Adrenal gland (tissue), 12 donors: ENCODE data around the gene ZCCHC17. TPM values are rescaled to one million over a fixed set of nuclear protein-coding genes. Genes with fewer than 3 reads are reported as not detected.

Experiments used
- DNase-seq, 7 donors: peaks; one replicate each; pipeline ENCODE4 v3.0.0-alpha.2; 2019 to 2020
- H3K27ac ChIP-seq, 5 donors: fragments of 200-600 bp; sonication (generic) in 4 of 5; 1 replicate in 3 of 5; 2 replicates in 2 of 5; pipeline versions ENCODE4 v1.5.1 to v1.8.0; 2016 to 2020; ENCODE audit warnings: mild to moderate bottlenecking in 1 of 5
- H3K27me3 ChIP-seq: fragments of 200-600 bp; 2 replicates; pipeline ENCODE4 v1.8.0; 2021
- H3K36me3 ChIP-seq, 2 donors: fragments of 200-600 bp; replicated peaks in 1 of 2; 1 replicate in 1 of 2; 2 replicates in 1 of 2; pipeline versions ENCODE4 v1.5.1 to v1.8.0; 2018 to 2022
- H3K4me1 ChIP-seq, 2 donors: fragments of 200-600 bp; replicated peaks in 1 of 2; 1 replicate in 1 of 2; 2 replicates in 1 of 2; pipeline versions ENCODE4 v1.5.1 to v1.8.0; 2018 to 2021
- H3K4me3 ChIP-seq, 4 donors: fragments of 200-600 bp; sonication (generic) in 3 of 4; one replicate each; pipeline ENCODE4 v1.5.1; 2016 to 2018
- H3K9me3 ChIP-seq, 3 donors: fragments of 200-600 bp; sonication (generic) in 1 of 3; replicated peaks in 1 of 3; 1 replicate in 2 of 3; 2 replicates in 1 of 3; pipeline versions ENCODE4 v1.5.1 to v1.8.0; 2016 to 2021
- CTCF ChIP-seq, 6 experiments: fragments of 450-650 bp in 4 of 6; fragments of 200-600 bp in 2 of 6; sonication (generic) in 1 of 6; IDR thresholded peaks; 1 replicate in 5 of 6; 2 replicates in 1 of 6; pipeline versions ENCODE4 v1.5.1 to v1.8.0; 2016 to 2021; ENCODE audit warnings: antibody characterized with exemption in 6 of 6, mild to moderate bottlenecking in 2 of 6, moderate library complexity in 1 of 6
- POLR2A ChIP-seq, 2 donors: fragments of 450-650 bp; IDR thresholded peaks; one replicate each; pipeline ENCODE4 v1.6.1; 2017; ENCODE audit warnings: antibody characterized with exemption in 2 of 2, mild to moderate bottlenecking in 2 of 2, moderate library complexity in 1 of 2
- WGBS, 4 donors: extraction: QIAGEN DNeasy Blood & Tissue Kit in 2 of 4; methylation state at CpG; one replicate each; pipeline versions ENCODE4 v1.1.5 to v1.1.7; 2013 to 2017; 5-methylcytosine and 5-hydroxymethylcytosine counted together
- intact Hi-C, 2 donors: fragments of 100-400 bp; cut with DNase I; formaldehyde crosslinking; loops; one replicate each; pipeline versions ENCODE4 v1.14.1 to v1.15.0; 2022 to 2023
- polyA plus RNA-seq, 3 donors: library from polyadenylated mRNA; stranded (reverse); fragments of 200-250 nt in 2 of 3; fragments of 350-450 nt in 1 of 3; fragmentation: Illumina TruSeq in 1 of 3; extraction: RNeasy Lipid Tissue Mini Kit (QIAGEN cat#74804) in 1 of 3; gene quantifications; one replicate each; pipeline ENCODE4 v1.2.3, GENCODE V29; 2013 to 2014
- total RNA-seq, 9 donors: library from RNA; depleted of rRNA in 4 of 9; stranded (reverse); fragments of >200 nt in 4 of 9; fragments of 120-200 nt in 1 of 9; fragmentation: NEBNext Ultra II Directional in 1 of 9; extraction: Animal tissue kit (Norgen Biotek cat#: 25700) in 1 of 9; gene quantifications; one replicate each; pipeline versions ENCODE4 v1.1.0 to v1.2.4, GENCODE V29; 2013 to 2023
- donor health status: healthy with polysubstance abuse.
- donor health status: Bipolar disorder and iron deficiency.
- donor health status: DM: yes; HTN: yes; CAD: no.
- donor health status: DM: no; HTN: no; CAD: no.
- donor health status: DM: no; HTN: no; CAD: no.
- donor health status: DM: yes; HTN: yes; CAD: no.

Gene ZCCHC17
- total and polyA plus RNA-seq, 12 donors, result 20.9 to 62.1 (median 29.5) TPM

GRCh38 chr1:31306278-31306677, 9.4 kb downstream of the ZCCHC17 start:
- TF ChIP-seq POLR2A (IDR thresholded peaks at IDR 0.05), result no peak
- TF ChIP-seq CTCF (IDR thresholded peaks at IDR 0.05), result no peak
- Histone ChIP-seq H3K4me1 (no peaks in the 10 kb centered on the region), H3K4me3 (no peak overlapping the region), H3K27ac (peak overlapping the region in 1 of 5 donors; percentile 9), H3K9me3 (no peaks in the 10 kb centered on the region), H3K27me3 (no peaks in the 10 kb centered on the region), H3K36me3 (no peaks in the 10 kb centered on the region)
- intact Hi-C loops, result no loop called here
- no peak for DNase-seq
- WGBS, 4 donors, result 79 to 91% (median 85%) methylated on average over 3 of the region's 3 CpGs

GRCh38 chr1:31308036-31308435, 11.2 kb downstream of the ZCCHC17 start:
- intact Hi-C loops, result no loop called here
- H3K4me1 ChIP-seq, result no peaks in the 10 kb centered on the region
- H3K27me3 ChIP-seq, result no peaks in the 10 kb centered on the region
- no peak for DNase-seq
- no peak overlapping the region for H3K27ac ChIP-seq
- no peak overlapping the region for H3K4me3 ChIP-seq
- peaks cover 0 to 11% of the 10 kb centered on the region in 2 donors for H3K36me3 ChIP-seq
- TF ChIP-seq POLR2A (IDR thresholded peaks at IDR 0.05), result no peak
- TF ChIP-seq CTCF (IDR thresholded peaks at IDR 0.05), result no peak
- 0 to 32% (median 28%) methylated on average over 1 of the region's 1 CpG for WGBS, 4 donors
- no peaks in the 10 kb centered on the region for H3K9me3 ChIP-seq

- intact Hi-C loops, result no loop called here
- Histone ChIP-seq H3K4me1 (no peaks in the 10 kb centered on the region), H3K36me3 (peaks cover 0 to 27% of the 10 kb centered on the region in 2 donors), H3K27me3 (no peaks in the 10 kb centered on the region), H3K27ac (no peak overlapping the region), H3K9me3 (no peaks in the 10 kb centered on the region), H3K4me3 (no peak overlapping the region)
- no peak for TF ChIP-seq POLR2A (IDR thresholded peaks at IDR 0.05)
- no peak for TF ChIP-seq CTCF (IDR thresholded peaks at IDR 0.05)
- no peak for DNase-seq
- WGBS, 4 donors, result 80 to 91% (median 86%) methylated on average over 4 of the region's 4 CpGs
Observed at GRCh38 chr1:31310198-31310597, 13.4 kb downstream of the ZCCHC17 start.

GRCh38 chr1:31315902-31316301, 19.1 kb downstream of the ZCCHC17 start:
- no peak overlapping the region for H3K27ac ChIP-seq
- H3K27me3 ChIP-seq, result no peaks in the 10 kb centered on the region
- TF ChIP-seq CTCF (IDR thresholded peaks at IDR 0.05) (no peak), POLR2A (IDR thresholded peaks at IDR 0.05) (no peak)
- H3K4me3 ChIP-seq, result no peak overlapping the region
- H3K9me3 ChIP-seq, result no peaks in the 10 kb centered on the region
- no peak for DNase-seq
- H3K4me1 ChIP-seq, result no peaks in the 10 kb centered on the region
- peaks cover 0 to 51% of the 10 kb centered on the region in 2 donors for H3K36me3 ChIP-seq
- intact Hi-C loops, result no loop called here
- 95 to 97% (median 95%) methylated on average over 3 of the region's 3 CpGs for WGBS, 4 donors
